CD4-positive, alpha-beta T cell treated with Interleukin-2 at 100 ng/mL for 4 hours (primary cell): ENCODE results near the gene HLX.

Experiments
- DNase-seq: peaks from one replicate; pipeline ENCODE4 v3.0.0-alpha.2; 2020; ENCODE audit warnings: low spot score

The HLX gene, protein sequence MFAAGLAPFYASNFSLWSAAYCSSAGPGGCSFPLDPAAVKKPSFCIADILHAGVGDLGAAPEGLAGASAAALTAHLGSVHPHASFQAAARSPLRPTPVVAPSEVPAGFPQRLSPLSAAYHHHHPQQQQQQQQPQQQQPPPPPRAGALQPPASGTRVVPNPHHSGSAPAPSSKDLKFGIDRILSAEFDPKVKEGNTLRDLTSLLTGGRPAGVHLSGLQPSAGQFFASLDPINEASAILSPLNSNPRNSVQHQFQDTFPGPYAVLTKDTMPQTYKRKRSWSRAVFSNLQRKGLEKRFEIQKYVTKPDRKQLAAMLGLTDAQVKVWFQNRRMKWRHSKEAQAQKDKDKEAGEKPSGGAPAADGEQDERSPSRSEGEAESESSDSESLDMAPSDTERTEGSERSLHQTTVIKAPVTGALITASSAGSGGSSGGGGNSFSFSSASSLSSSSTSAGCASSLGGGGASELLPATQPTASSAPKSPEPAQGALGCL

DNA sequence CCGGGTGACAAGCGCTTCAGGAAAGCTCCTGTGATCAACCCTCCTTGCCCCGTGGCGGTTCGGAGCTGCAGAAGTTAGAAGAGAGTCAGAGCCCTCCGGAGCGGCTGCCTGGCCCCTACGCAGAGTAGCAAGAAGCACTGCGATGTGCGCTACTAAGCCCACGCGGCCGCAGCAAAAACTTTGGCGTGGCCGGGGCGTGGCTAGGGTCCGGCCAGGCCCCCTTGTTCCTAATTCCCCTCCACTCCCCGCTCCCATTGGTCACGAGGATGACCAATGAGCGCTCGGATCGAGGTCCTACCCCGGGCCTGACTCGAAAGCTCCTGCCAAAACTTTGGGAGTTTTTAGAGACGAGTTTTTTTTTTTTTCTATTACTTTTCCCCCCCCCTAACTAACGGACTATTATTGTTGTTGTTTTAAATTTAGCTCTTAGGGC lies at the start of gene HLX:
Gene HLX (plus strand): TSS at position 368 of the 433 bp plus-strand sequence. CDS start 415 bp downstream, outside the sequence.
- no peak for DNase-seq

- no peak for DNase-seq
Observed at GRCh38 chr1:220833436-220833835, 45.8 kb upstream of the HLX start.

- DNase-seq, result no peak
Observed at GRCh38 chr1:220834155-220834870, 44.9 kb upstream of the HLX start.

- no peak for DNase-seq
Observed at GRCh38 chr1:220838578-220838977, 40.7 kb upstream of the HLX start.

DNA sequence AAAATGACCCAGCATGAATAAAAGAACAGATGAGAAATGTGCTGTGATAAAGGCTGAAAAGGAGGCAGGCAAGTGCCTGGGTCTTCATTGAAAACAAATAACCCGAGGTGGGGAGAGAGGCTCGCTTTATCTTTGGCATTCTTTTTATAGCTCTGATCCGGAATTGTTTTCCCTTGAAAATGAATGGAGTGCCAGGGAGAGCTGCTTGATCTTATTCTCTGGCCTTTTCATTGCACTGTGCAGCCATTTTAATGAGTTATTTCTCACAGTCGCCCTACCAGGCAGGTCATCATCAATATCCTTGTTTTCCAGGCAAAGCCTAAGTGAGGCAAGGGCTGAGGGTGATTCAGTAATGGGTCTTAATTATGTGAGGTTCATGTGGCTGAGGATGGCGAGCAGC lies 39.8 kb upstream of the HLX start:
- no peak for DNase-seq

DNA sequence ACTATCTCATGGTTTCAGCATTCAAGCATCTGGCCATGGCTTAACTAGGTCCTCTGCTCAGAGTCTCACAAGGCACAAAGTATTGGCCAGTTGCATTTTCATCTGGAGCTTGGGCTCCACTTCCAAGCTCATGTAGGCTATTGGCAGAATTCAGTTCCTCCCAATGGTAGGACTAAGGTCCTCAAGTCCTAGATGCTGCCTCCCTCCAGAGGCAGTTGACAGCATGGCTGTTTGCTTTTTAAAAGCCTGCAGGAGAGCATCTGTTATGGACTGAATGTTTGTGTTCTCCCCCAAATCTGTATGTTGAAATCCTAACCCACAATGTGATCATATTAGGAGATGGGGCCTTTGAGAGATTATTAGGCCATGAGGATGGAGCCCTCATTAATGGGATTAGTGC lies 38.0 kb upstream of the HLX start:
- no peak for DNase-seq

- no peak for DNase-seq
Observed at GRCh38 chr1:220843481-220844011, 35.7 kb upstream of the HLX start.

DNA sequence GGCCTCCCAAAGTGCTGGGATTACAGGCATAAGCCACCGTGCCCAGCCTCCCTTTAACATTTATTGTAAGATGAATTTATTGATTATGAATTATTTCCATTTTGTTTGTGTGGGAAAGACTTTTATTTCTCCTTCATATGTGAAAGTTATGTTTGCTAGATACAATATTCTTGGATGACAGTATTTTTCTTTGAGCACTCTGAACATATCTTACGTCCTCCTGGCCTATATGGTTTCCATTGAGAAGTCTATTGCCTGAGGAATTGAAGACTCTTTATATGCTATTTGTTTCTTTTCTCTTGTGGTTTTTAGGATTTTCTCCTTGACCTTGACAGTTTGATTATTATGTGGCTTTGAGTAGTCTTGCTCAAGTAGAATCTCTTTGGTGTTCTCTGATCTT lies 26.8 kb upstream of the HLX start:
- DNase-seq, result no peak

- DNase-seq, result no peak
Observed at GRCh38 chr1:220872296-220872695, 6.9 kb upstream of the HLX start.

GRCh38 chr1:220873087-220873486 lies 6.2 kb upstream of the HLX start:
- DNase-seq, result no peak

DNA sequence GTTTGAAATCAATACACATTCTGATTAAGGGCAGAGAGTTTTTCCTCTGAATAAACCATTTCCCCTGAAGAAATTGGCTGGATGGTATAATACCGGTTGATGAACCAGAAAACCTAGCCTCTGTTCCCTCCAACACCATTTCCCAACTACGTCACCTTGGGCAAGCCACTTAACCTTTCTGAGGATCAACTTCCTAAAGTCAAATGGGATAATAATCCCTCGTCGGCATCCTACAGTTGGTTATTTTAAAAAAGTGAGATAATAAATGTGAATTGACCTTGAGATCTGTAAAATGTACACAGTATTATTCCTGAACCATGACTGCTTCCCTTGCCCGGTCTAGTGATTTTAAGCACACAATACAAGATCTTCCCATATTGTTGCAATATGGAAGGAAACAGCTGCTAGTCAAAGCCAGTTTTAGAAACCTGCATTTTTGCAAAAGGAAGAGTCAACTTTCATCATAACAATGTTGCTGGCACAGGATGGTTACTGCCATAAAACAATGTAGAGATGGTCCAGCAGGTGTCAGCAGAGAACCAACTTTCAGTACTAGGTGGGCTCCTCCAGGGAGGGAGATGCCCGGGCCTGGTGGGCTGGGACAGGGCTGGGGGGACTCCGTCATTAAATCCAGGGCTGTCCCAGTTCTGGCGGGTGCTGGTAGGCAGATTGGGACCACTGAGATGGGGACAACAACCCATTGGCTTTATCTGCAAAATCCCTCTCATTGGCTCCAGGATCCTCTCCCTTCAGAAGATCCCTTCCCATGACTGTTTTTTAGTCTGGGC lies 5.2 kb upstream of the HLX start:
- DNase-seq, result no peak

GRCh38 chr1:220875260-220875659 lies 4.0 kb upstream of the HLX start:
- no peak for DNase-seq

GRCh38 chr1:220876511-220877376 lies 2.5 kb upstream of the HLX start:
- no peak for DNase-seq

DNA sequence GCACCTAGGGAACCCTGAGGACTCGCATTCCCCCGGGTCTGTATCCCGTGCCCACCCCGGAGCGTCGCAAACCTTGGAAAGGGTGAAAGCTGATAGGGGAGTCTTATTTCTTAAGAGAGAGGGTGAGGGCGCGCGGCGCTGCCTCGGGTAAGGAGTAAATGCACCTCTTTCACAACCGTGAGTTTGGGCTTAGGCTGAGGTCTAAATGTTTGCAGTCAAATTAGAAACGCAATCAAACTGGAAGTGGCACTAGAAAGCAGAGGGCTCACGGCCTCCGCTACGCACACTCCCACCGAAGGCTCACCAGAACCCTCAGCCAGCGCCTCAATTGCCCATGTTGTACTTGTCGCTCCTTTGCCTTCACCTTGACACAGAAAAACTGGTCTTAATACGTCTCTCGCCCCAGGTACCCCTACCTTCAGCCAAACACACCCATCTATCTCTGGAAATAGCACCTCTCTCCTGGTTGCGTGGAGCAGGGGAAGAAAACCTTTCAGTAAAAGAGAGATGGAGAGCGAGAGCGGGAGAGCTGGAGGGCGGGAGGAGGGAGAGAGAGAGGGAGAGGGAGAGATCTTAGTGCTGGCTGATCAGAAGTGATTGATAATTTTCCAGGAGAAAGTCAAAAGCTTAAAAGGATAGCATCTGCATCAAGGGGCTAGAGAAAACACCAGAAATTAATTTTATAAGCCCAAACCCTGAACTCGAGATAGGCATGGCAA lies 1.7 kb upstream of the HLX start:
- no peak for DNase-seq

- DNase-seq, result no peak
Observed at GRCh38 chr1:220878191-220879075, 810 bp upstream of the HLX start.

DNA sequence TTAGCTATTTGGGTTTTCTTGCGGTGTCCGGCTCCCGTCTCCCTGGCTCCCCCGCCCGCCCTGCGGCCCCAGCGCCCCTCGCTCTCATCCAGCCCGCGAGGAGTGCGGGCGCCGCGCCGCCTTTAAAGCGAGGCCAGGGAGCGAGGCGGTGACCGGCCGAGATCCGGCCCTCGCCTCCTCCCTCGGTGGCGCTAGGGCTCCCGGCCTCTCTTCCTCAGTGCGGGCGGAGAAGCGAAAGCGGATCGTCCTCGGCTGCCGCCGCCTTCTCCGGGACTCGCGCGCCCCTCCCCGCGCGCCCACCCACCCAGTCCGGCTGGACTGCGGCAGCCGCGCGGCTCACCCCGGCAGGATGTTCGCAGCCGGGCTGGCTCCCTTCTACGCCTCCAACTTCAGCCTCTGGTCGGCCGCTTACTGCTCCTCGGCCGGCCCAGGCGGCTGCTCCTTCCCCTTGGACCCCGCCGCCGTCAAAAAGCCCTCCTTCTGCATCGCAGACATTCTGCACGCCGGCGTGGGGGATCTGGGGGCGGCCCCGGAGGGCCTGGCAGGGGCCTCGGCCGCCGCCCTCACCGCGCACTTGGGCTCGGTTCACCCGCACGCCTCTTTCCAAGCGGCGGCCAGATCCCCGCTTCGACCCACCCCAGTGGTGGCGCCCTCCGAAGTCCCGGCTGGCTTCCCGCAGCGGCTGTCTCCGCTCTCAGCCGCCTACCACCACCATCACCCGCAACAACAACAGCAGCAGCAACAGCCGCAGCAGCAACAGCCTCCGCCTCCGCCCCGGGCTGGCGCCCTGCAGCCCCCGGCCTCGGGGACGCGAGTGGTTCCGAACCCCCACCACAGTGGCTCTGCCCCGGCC lies 492 bp downstream of the HLX start:
- DNase-seq, result no peak

GRCh38 chr1:220880362-220880670 lies 1.1 kb downstream of the HLX start:
- no peak for DNase-seq

GRCh38 chr1:220880726-220881506 lies 1.7 kb downstream of the HLX start:
- no peak for DNase-seq
